ENCODE data around the gene KCNIP1.

The KCNIP1 gene

GRCh38 chr5:170769898-170770416 lies 266.1 kb downstream of the KCNIP1 start:
- H3K27ac Mint-ChIP-seq: no peak overlapping the region
- no peak for ATAC-seq (ENCODE audit: low read depth)

GRCh38 chr5:170771496-170771895 lies 267.7 kb downstream of the KCNIP1 start:
- DNase-seq (ENCODE audit: low spot score in 2 of 2) (no peak), ATAC-seq (ENCODE audit: low read depth) (no peak)
- peaks cover 11% of the 10 kb centered on the region for H3K27me3 Mint-ChIP-seq
- no peaks in the 10 kb centered on the region for H3K9me3 Mint-ChIP-seq
- H3K4me1 Mint-ChIP-seq: peaks cover 3% of the 10 kb centered on the region
- H3K27ac Mint-ChIP-seq: no peak overlapping the region
- H3K36me3 Mint-ChIP-seq: peaks cover 1% of the 10 kb centered on the region
- no peak overlapping the region for H3K4me3 Mint-ChIP-seq

More at GRCh38 chr5:170769898-170770416, 266.1 kb downstream of the KCNIP1 start:
- no peak for DNase-seq (ENCODE audit: low spot score in 2 of 2)
- Mint-ChIP-seq H3K9me3 (no peaks in the 10 kb centered on the region), H3K27me3 (peaks cover 11% of the 10 kb centered on the region), H3K4me1 (no peaks in the 10 kb centered on the region), H3K36me3 (peaks cover 1% of the 10 kb centered on the region), H3K4me3 (no peak overlapping the region)

GRCh38 chr5:170773024-170773985 lies 269.5 kb downstream of the KCNIP1 start:
- H3K9me3 Mint-ChIP-seq: no peaks in the 10 kb centered on the region
- H3K27me3 Mint-ChIP-seq: peaks cover 11% of the 10 kb centered on the region
- ATAC-seq (ENCODE audit: low read depth) (no peak), DNase-seq (ENCODE audit: low spot score in 2 of 2) (no peak)
- H3K4me3 Mint-ChIP-seq: no peak overlapping the region
- H3K27ac Mint-ChIP-seq: no peak overlapping the region
- peaks cover 3% of the 10 kb centered on the region for H3K4me1 Mint-ChIP-seq
- peaks cover 1% of the 10 kb centered on the region for H3K36me3 Mint-ChIP-seq

- ATAC-seq (ENCODE audit: low read depth) (no peak), DNase-seq (ENCODE audit: low spot score in 2 of 2) (no peak)
- Mint-ChIP-seq H3K4me3 (no peak overlapping the region), H3K9me3 (no peaks in the 10 kb centered on the region), H3K27ac (no peak overlapping the region), H3K36me3 (peaks cover 1% of the 10 kb centered on the region), H3K4me1 (peaks cover 3% of the 10 kb centered on the region), H3K27me3 (peaks cover 7% of the 10 kb centered on the region)
Observed at GRCh38 chr5:170774831-170775230, 271.0 kb downstream of the KCNIP1 start.

- DNase-seq (ENCODE audit: low spot score in 2 of 2) (no peak), ATAC-seq (ENCODE audit: low read depth) (no peak)
- H3K36me3 Mint-ChIP-seq: no peaks in the 10 kb centered on the region
- H3K4me3 Mint-ChIP-seq: no peak overlapping the region
- H3K27ac Mint-ChIP-seq: no peak overlapping the region
- H3K27me3 Mint-ChIP-seq: peaks cover 2% of the 10 kb centered on the region
- no peaks in the 10 kb centered on the region for H3K4me1 Mint-ChIP-seq
- H3K9me3 Mint-ChIP-seq: no peaks in the 10 kb centered on the region
Observed at GRCh38 chr5:170781946-170782345, 278.1 kb downstream of the KCNIP1 start.

GRCh38 chr5:170782438-170782837 lies 278.6 kb downstream of the KCNIP1 start:
- no peak for DNase-seq (ENCODE audit: low spot score in 2 of 2)
- H3K27ac Mint-ChIP-seq: no peak overlapping the region
- H3K4me1 Mint-ChIP-seq: no peaks in the 10 kb centered on the region
- no peaks in the 10 kb centered on the region for H3K9me3 Mint-ChIP-seq
- no peak for ATAC-seq (ENCODE audit: low read depth)
- H3K4me3 Mint-ChIP-seq: no peak overlapping the region
- peaks cover 2% of the 10 kb centered on the region for H3K27me3 Mint-ChIP-seq
- no peaks in the 10 kb centered on the region for H3K36me3 Mint-ChIP-seq

- ATAC-seq (ENCODE audit: low read depth): no peak
- Mint-ChIP-seq H3K36me3 (no peaks in the 10 kb centered on the region), H3K9me3 (no peaks in the 10 kb centered on the region), H3K27me3 (peaks cover 4% of the 10 kb centered on the region), H3K27ac (no peak within 1 kb of the TSS), H3K4me1 (no peaks in the 10 kb centered on the region), H3K4me3 (no peak within 1 kb of the TSS)
- DNase-seq (ENCODE audit: low spot score in 2 of 2): no peak
Observed at GRCh38 chr5:170783498-170784247, 279.9 kb downstream of the KCNIP1 start, which contains the start of gene GABRP. TSS of gene GABRP (plus strand) at chr5:170783725. CDS start at chr5:170788616, 4,891 bp downstream.

GRCh38 chr5:170785416-170785815 lies 281.6 kb downstream of the KCNIP1 start:
- Mint-ChIP-seq H3K4me1 (no peaks in the 10 kb centered on the region), H3K9me3 (no peaks in the 10 kb centered on the region), H3K4me3 (no peak overlapping the region), H3K36me3 (no peaks in the 10 kb centered on the region), H3K27me3 (peaks cover 7% of the 10 kb centered on the region), H3K27ac (no peak overlapping the region)
- DNase-seq (ENCODE audit: low spot score in 2 of 2) (no peak), ATAC-seq (ENCODE audit: low read depth) (no peak)

All from memory B cell (primary cell).